Ishikawa (cell line): ENCODE results near the gene AKIRIN2.

Experiments
- CEBPB ChIP-seq: IDR thresholded peaks from 2 replicates; pipeline ENCODE4 v1.6.1; 2012
- CREB1 ChIP-seq: IDR thresholded peaks from 2 replicates; pipeline ENCODE4 v1.6.1; 2012; ENCODE audit warnings: low read depth
- EGR1 ChIP-seq: IDR thresholded peaks from 2 replicates; pipeline ENCODE4 v1.6.1; 2012
- EP300 ChIP-seq: IDR thresholded peaks from 2 replicates; pipeline ENCODE4 v1.6.1; 2012; ENCODE audit warnings: borderline replicate concordance
- FOXM1 ChIP-seq: IDR thresholded peaks from 2 replicates; pipeline ENCODE4 v1.6.1; 2012; ENCODE audit warnings: low read depth, borderline replicate concordance
- NFIC ChIP-seq: IDR thresholded peaks from 2 replicates; pipeline ENCODE4 v1.6.1; 2012
- RAD21 ChIP-seq: IDR thresholded peaks from 2 replicates; pipeline ENCODE4 v1.6.1; 2012; ENCODE audit warnings: low read depth
- TAF1 ChIP-seq: IDR thresholded peaks from 2 replicates; pipeline ENCODE4 v1.6.1; 2012; ENCODE audit warnings: low read depth, mild to moderate bottlenecking
- TCF12 ChIP-seq: IDR thresholded peaks from 2 replicates; pipeline ENCODE4 v1.6.1; 2012; ENCODE audit warnings: low read depth
- TEAD4 ChIP-seq: IDR thresholded peaks from 2 replicates; pipeline ENCODE4 v1.6.1; 2012
- YY1 ChIP-seq: IDR thresholded peaks from 2 replicates; pipeline ENCODE4 v1.6.1; 2012; ENCODE audit warnings: low read depth
- ZBTB7A ChIP-seq: IDR thresholded peaks from 2 replicates; pipeline ENCODE4 v1.6.1; 2012; ENCODE audit warnings: low read depth
- TF ChIP-seq, protein P1 (sequence below): IDR thresholded peaks from 2 replicates; pipeline ENCODE4 v1.6.1; 2012
- TF ChIP-seq, protein P2 (sequence below): IDR thresholded peaks from 2 replicates; pipeline ENCODE4 v1.6.1; 2012
- TF ChIP-seq, protein P3 (sequence below): IDR thresholded peaks from 2 replicates; pipeline ENCODE4 v1.6.1; 2012; ENCODE audit warnings: low read depth, mild to moderate bottlenecking

Gene AKIRIN2

DNA sequence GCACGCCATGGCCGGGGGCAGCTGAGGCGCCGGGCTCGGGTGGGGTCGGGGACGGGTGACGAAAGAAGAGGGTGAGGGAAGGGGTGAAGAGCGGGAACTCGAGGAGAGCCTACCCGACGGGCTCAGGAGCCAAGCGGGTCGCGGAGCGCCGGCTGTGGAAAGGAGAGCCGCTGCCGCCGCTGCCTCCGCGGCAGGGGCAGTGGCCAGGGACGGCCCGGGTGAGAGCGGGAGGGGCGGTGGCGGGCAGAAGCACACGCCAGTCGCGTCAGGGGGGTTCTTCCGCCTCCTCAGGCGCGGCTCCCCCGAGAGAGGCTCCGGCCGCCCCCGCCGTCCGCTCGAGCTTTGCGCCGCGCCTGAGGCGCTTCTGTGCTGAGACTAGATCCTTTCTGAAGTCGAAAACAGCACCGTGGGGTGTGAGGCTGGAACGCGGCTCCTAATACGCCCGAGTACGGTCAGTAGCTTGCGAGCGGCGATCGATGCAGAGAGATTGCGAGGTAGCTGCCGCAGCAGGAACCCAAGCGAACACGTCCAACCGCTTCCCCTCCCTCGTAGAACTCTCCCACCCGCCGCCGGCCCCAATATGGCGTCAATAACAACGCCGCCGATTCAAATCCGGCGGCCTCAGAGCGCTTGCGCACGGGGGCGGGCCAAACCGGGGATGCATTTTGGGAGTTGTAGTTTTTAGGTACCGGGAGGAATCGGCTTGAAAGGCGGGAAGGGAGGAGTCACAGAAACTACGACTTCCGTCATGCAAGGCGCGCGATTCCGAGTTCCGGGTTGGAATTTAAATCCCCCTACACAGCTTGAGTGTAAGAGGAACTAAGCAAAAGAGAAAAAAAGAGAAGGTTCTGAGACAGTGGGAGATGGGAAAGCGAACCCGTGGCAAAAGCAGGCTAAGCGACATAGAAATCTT is at the start of gene AKIRIN2:
TSS of gene AKIRIN2 (minus strand) at position 558 of the 913 bp plus-strand sequence. CDS start at position 9, 549 bp downstream.
- TF ChIP-seq FOXM1: peak; percentile 88
- TF ChIP-seq EGR1: peak; percentile 70
- TF ChIP-seq, protein P1, sequence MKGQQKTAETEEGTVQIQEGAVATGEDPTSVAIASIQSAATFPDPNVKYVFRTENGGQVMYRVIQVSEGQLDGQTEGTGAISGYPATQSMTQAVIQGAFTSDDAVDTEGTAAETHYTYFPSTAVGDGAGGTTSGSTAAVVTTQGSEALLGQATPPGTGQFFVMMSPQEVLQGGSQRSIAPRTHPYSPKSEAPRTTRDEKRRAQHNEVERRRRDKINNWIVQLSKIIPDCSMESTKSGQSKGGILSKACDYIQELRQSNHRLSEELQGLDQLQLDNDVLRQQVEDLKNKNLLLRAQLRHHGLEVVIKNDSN: no peak
- no peak for TF ChIP-seq EP300
- no peak; the same call in 1 of the 2 replicates for TF ChIP-seq TEAD4
- peak; percentile 86 for TF ChIP-seq TAF1
- 0 out of 2 replicates have a peak, but pooled peaks have one; percentile 14 for TF ChIP-seq CEBPB
- peak; percentile 91 for TF ChIP-seq YY1
- TF ChIP-seq, protein P2, sequence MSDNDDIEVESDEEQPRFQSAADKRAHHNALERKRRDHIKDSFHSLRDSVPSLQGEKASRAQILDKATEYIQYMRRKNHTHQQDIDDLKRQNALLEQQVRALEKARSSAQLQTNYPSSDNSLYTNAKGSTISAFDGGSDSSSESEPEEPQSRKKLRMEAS: peak; percentile 77
- peak; percentile 47; the same call in 1 of the 2 replicates for TF ChIP-seq ZBTB7A
- 0 out of 2 replicates have a peak, but pooled peaks have one; percentile 3 for TF ChIP-seq NFIC

DNA sequence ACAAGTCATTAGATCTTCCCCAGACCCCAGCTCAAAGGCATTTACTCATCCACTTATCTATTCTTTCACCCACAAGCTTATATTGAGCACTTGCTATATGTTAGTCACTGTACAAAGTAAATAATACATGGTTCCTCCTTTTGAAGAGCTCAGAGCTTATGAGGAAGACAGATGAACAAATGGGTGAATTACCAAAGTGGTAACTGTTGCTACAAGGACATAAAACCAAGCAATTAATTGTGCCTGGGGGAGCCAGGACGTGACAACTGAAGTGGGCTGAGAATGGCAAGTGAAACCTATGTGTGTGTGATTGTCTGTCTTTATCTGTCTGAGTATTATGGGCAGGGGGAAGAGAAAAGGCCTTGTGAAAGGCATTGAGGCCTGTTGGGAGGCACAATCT is 45.6 kb upstream of the AKIRIN2 start:
- TF ChIP-seq, protein P3, sequence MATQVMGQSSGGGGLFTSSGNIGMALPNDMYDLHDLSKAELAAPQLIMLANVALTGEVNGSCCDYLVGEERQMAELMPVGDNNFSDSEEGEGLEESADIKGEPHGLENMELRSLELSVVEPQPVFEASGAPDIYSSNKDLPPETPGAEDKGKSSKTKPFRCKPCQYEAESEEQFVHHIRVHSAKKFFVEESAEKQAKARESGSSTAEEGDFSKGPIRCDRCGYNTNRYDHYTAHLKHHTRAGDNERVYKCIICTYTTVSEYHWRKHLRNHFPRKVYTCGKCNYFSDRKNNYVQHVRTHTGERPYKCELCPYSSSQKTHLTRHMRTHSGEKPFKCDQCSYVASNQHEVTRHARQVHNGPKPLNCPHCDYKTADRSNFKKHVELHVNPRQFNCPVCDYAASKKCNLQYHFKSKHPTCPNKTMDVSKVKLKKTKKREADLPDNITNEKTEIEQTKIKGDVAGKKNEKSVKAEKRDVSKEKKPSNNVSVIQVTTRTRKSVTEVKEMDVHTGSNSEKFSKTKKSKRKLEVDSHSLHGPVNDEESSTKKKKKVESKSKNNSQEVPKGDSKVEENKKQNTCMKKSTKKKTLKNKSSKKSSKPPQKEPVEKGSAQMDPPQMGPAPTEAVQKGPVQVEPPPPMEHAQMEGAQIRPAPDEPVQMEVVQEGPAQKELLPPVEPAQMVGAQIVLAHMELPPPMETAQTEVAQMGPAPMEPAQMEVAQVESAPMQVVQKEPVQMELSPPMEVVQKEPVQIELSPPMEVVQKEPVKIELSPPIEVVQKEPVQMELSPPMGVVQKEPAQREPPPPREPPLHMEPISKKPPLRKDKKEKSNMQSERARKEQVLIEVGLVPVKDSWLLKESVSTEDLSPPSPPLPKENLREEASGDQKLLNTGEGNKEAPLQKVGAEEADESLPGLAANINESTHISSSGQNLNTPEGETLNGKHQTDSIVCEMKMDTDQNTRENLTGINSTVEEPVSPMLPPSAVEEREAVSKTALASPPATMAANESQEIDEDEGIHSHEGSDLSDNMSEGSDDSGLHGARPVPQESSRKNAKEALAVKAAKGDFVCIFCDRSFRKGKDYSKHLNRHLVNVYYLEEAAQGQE: no peak
- TF ChIP-seq, protein P1: no peak
- TF ChIP-seq CREB1 (no peak), FOXM1 (no peak), EGR1 (no peak), TAF1 (no peak), TEAD4 (no peak), TCF12 (no peak), EP300 (no peak), NFIC (no peak), YY1 (no peak)
- TF ChIP-seq, protein P2: no peak

DNA sequence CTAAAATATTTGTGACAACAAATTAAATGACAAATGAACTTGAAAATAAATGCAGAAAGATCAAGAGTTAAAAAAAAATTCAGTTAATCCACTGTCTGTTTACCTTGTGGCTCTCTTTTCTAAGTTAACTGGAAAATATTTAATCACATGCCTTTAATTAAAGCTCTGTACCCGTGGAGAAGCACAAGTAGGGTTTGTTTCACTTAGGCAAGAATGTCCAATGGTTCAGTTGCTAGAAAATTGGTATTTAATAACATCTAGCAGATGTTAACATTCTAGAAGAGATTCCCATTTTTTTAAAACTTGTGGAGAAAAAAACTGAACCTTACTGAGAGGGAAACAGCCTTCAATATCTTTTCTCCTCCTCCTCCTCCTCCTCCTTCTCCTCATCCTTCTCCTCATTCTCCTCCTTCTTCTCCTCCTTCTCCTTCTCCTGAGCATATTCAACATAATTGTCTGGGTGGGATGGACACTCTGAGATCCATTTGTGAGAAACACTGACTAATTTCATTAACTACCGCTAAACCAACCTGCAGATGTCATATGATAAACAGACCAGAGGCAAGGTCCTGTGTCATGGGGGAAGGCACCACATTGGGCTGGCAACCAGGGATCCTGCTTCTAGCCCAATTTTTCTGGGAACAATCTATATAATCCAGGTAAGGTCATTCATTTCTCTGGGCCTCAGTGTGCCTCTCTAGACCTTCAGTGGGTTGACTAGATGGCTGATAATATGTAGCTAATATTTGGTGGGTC is 44.1 kb upstream of the AKIRIN2 start:
- TF ChIP-seq TEAD4 (no peak), EP300 (no peak), CEBPB (no peak), CREB1 (no peak), EGR1 (no peak), TCF12 (no peak), FOXM1 (no peak), NFIC (no peak), RAD21 (no peak), YY1 (no peak)
- TF ChIP-seq, protein P2: no peak
- TF ChIP-seq, protein P1: no peak

DNA sequence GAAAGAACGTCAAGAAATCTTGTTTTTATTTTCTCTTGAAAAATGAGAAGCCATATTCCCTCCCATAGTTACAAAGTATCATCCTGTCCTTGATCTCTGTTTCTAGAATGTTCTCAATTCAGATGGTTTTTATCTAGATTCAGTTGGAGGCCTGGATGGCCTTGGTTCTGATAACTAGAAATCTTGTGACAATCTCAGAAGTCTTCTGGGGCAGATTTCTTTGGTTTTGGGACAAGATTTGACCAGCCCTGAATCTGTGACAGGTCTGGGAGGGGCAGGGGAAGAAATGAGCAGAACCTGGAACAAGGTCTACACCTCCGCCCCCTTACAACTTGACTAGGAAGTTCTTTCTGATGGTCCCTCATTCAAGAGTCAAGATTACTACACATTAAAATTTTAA is 41.4 kb upstream of the AKIRIN2 start:
- TF ChIP-seq NFIC: no peak
- TF ChIP-seq, protein P1: no peak
- TF ChIP-seq FOXM1: no peak
- no peak for TF ChIP-seq CREB1
- no peak for TF ChIP-seq ZBTB7A
- TF ChIP-seq, protein P3: no peak
- TF ChIP-seq TCF12: no peak
- TF ChIP-seq TEAD4: no peak
- TF ChIP-seq YY1: no peak
- no peak for TF ChIP-seq EP300
- no peak for TF ChIP-seq TAF1
- TF ChIP-seq, protein P2: no peak
